ENCODE results near the gene PRR20G. TPM values are rescaled to one million over a fixed set of nuclear protein-coding genes. Genes with fewer than 3 reads are reported as not detected.
A peak's percentile ranks its signal among the peaks of the same experiment; 100 is the strongest.

Gene PRR20G
- total and polyA plus RNA-seq, 2 experiments from 2014 or later = 0.39 TPM; not detected in 1

- H3K27ac ChIP-seq (ENCODE audit: low read depth) = no peak overlapping the region
- H3K27me3 Mint-ChIP-seq (ENCODE audit: insufficient read depth, low read depth, poor library complexity) = peaks cover 2% of the 10 kb centered on the region
- H3K27ac Mint-ChIP-seq = no peak overlapping the region; the same call in 1 of the 2 replicates
- DNase-seq (ENCODE audit: low spot score) (no peak), ATAC-seq (no peak)
- no peaks in the 10 kb centered on the region for H3F3A ChIP-seq (replicated peaks; ENCODE audit: low read depth)
- no peaks in the 10 kb centered on the region for H3K4me1 Mint-ChIP-seq
- peaks cover 19% of the 10 kb centered on the region for H3K9me3 Mint-ChIP-seq
- H2AFZ ChIP-seq = no peak overlapping the region
- no peaks in the 10 kb centered on the region for H3K27me3 ChIP-seq (ENCODE audit: insufficient read depth)
- TF ChIP-seq, protein P1, sequence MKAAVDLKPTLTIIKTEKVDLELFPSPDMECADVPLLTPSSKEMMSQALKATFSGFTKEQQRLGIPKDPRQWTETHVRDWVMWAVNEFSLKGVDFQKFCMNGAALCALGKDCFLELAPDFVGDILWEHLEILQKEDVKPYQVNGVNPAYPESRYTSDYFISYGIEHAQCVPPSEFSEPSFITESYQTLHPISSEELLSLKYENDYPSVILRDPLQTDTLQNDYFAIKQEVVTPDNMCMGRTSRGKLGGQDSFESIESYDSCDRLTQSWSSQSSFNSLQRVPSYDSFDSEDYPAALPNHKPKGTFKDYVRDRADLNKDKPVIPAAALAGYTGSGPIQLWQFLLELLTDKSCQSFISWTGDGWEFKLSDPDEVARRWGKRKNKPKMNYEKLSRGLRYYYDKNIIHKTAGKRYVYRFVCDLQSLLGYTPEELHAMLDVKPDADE (IDR thresholded peaks at IDR 0.05) = no peak
- TF ChIP-seq ZNF331 (CRISPR knock-in tag; IDR thresholded peaks at IDR 0.05; ENCODE audit: low read depth) = no peak
- no peaks in the 10 kb centered on the region for H3K4me1 ChIP-seq (ENCODE audit: insufficient read depth)
- H3K4me2 ChIP-seq = no peak overlapping the region
- no peak overlapping the region for H3K4me3 ChIP-seq
- no peaks in the 10 kb centered on the region for H3K79me2 ChIP-seq (replicated peaks; ENCODE audit: insufficient read depth)
- H4K20me1 ChIP-seq (replicated peaks; ENCODE audit: insufficient read depth) = no peaks in the 10 kb centered on the region
- no peaks in the 10 kb centered on the region for H3K36me3 Mint-ChIP-seq (ENCODE audit: low read depth)
- H3K36me3 ChIP-seq (ENCODE audit: insufficient read depth) = no peaks in the 10 kb centered on the region
- H3K9me2 ChIP-seq (ENCODE audit: insufficient read depth) = no peaks in the 10 kb centered on the region
- H3K4me3 Mint-ChIP-seq = no peak overlapping the region
Observed at GRCh38 chr3:127264794-127265514, 22.9 kb downstream of the PRR20G start.

- H3K4me2 ChIP-seq = no peak overlapping the region
- no peaks in the 10 kb centered on the region for H3K9me2 ChIP-seq (ENCODE audit: insufficient read depth)
- no peaks in the 10 kb centered on the region for H3K79me2 ChIP-seq (replicated peaks; ENCODE audit: insufficient read depth)
- no peaks in the 10 kb centered on the region for H3K4me1 ChIP-seq (ENCODE audit: insufficient read depth)
- H3K36me3 Mint-ChIP-seq (ENCODE audit: low read depth) = no peaks in the 10 kb centered on the region
- H3K4me3 ChIP-seq = no peak overlapping the region
- H4K20me1 ChIP-seq (replicated peaks; ENCODE audit: insufficient read depth) = no peaks in the 10 kb centered on the region
- H3F3A ChIP-seq (replicated peaks; ENCODE audit: low read depth) = no peaks in the 10 kb centered on the region
- H3K4me3 Mint-ChIP-seq = no peak overlapping the region
- H2AFZ ChIP-seq = no peak overlapping the region
- H3K27me3 Mint-ChIP-seq (ENCODE audit: insufficient read depth, low read depth, poor library complexity) = peaks cover 2% of the 10 kb centered on the region
- ATAC-seq = peak; percentile 43; the same call in 2 of the 3 replicates
- no peak overlapping the region for H3K27ac ChIP-seq (ENCODE audit: low read depth)
- H3K9me3 Mint-ChIP-seq = peaks cover 13% of the 10 kb centered on the region
- no peak for DNase-seq (ENCODE audit: low spot score)
- H3K27me3 ChIP-seq (ENCODE audit: insufficient read depth) = no peaks in the 10 kb centered on the region
- no peaks in the 10 kb centered on the region for H3K4me1 Mint-ChIP-seq
- no peaks in the 10 kb centered on the region for H3K36me3 ChIP-seq (ENCODE audit: insufficient read depth)
- no peak overlapping the region for H3K27ac Mint-ChIP-seq
- TF ChIP-seq JUNB (IDR thresholded peaks at IDR 0.05; ENCODE audit: unreplicated experiment) (no peak), CREB1 (CRISPR knock-in tag; IDR thresholded peaks at IDR 0.05; ENCODE audit: low read depth) (no peak), ZNF114 (CRISPR knock-in tag; IDR thresholded peaks at IDR 0.05) (no peak), ZNF462 (CRISPR knock-in tag; IDR thresholded peaks at IDR 0.05) (no peak), EZH2 (IDR thresholded peaks at IDR 0.05; ENCODE audit: low read depth, unreplicated experiment) (no peak), CTCF (conservative IDR thresholded peaks at IDR 0.05; ENCODE audit: low read depth in 2 of 2) (no peak), STAT1 (IDR thresholded peaks at IDR 0.05; ENCODE audit: unreplicated experiment) (no peak)
Observed at GRCh38 chr3:127264292-127264691, 23.6 kb downstream of the PRR20G start.

Data from GM23338 (cell line).